Activated naive CD4-positive, alpha-beta T cell treated with anti-CD3 and anti-CD28 coated beads for 36 hours (primary cell): Measurements from ENCODE around the gene TRIM71. TPM values are rescaled to one million over a fixed set of nuclear protein-coding genes. Genes with fewer than 3 reads are reported as not detected.
"Not testable (repeated sequence)": the region's sequence is repeated elsewhere in the genome, so short reads cannot be mapped to it uniquely, and the experiment has no call there.

Experiments used
- CTCF ChIA-PET: fragments of 350-600 bp; sonication (Branson Sonifier 250); formaldehyde crosslinking; loops from one replicate; lab custom pipeline; 2021; ENCODE audit warnings: antibody characterized with exemption; lab: Charles Lee
- DNase-seq: peaks from one replicate; pipeline ENCODE4 v3.0.0-alpha.2; 2020
- H3K27ac Mint-ChIP-seq: one replicate; pipeline ENCODE4 v1.8.0; 2021; ENCODE audit warnings: mild to moderate bottlenecking, mixed read lengths
- H3K27me3 Mint-ChIP-seq: one replicate; pipeline ENCODE4 v1.8.0; 2021; ENCODE audit warnings: low read depth, mixed read lengths
- H3K36me3 Mint-ChIP-seq: one replicate; pipeline ENCODE4 v1.8.0; 2021; ENCODE audit warnings: low read depth, mixed read lengths
- H3K4me1 Mint-ChIP-seq: one replicate; pipeline ENCODE4 v1.8.0; 2021; ENCODE audit warnings: low read depth, mixed read lengths
- H3K4me3 Mint-ChIP-seq: one replicate; pipeline ENCODE4 v1.8.0; 2021; ENCODE audit warnings: mild to moderate bottlenecking, moderate library complexity, mixed read lengths
- H3K9me3 Mint-ChIP-seq: one replicate; pipeline ENCODE4 v1.8.0; 2021; ENCODE audit warnings: mixed read lengths
- intact Hi-C: fragments of 100-400 bp; cut with micrococcal nuclease; formaldehyde crosslinking; loops from one replicate; pipeline ENCODE4 v1.15.1; 2023
- total RNA-seq, 2 experiments: library from RNA; stranded (reverse); gene quantifications; one replicate each; pipeline ENCODE4 v1.2.3, GENCODE V29; 2021

The TRIM71 gene
- under 1 TPM; 0.02 to 0.07 TPM for total RNA-seq

DNA sequence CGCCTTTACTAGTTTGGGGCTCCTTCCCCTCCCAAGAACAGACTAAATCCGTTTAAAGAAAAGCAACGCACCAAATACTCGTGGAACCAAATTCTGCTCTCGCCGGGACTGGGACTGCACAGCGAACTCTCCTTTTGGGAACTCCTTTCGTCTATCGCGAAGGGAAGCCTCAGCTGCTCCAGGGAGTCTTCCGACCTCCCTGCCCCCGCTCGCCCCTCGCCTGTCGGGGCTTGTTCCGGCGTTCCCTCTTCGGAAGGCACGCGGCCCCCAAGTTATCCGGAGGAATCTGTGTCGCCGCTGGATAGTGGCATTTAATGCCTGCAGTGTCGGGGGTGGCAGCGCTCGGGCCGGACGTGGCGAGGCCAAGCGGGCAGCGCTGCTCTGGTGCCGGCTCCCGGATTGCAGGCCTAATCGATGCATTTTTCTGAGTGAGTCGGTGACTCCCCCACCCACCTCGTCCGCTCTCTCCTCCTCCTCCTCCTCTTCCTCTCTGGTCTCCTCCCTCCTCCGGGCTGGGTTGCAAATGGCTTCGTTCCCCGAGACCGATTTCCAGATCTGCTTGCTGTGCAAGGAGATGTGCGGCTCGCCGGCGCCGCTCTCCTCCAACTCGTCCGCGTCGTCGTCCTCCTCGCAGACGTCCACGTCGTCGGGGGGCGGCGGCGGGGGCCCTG lies at the start of gene TRIM71:
Gene TRIM71 (plus strand): TSS at position 440 of the 671 bp plus-strand sequence. CDS start 84 bp downstream, at position 524.
- intact Hi-C loops, result loop anchor here (1.0 kb wide), 1 partner anchor 36 kb away; no protein-coding TSS in a partner anchor
- Mint-ChIP-seq H3K4me1 (peaks cover 27% of the 10 kb centered on the region), H3K36me3 (no peaks in the 10 kb centered on the region), H3K9me3 (no peaks in the 10 kb centered on the region), H3K4me3 (peak within 1 kb of the TSS; percentile 69), H3K27me3 (peaks cover 55% of the 10 kb centered on the region), H3K27ac (no peak within 1 kb of the TSS)
- CTCF ChIA-PET, result no interaction called here
- DNase-seq, result peak; percentile 46

DNA sequence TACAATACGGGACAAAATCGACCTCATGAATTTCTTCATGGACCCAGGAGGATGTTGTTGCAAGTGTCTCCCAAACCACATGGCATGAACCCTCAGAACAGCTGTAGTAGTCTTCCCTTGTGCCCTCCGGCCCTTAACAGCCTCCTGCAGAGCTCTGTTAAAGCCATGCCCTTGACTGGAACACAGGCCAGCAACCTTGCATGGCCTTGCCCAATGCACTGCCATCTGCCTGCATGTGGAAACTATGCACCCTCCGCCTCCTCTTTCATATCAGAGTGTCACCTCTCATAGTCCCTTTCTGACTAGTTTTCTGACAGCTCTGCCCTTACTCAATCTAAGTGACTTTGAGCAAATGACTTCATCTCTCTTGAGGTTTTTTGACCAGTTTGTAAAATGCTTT lies 39.4 kb upstream of the TRIM71 start:
- CTCF ChIA-PET, result interaction anchor here (0.9 to 1.2 kb wide), 2 partner anchors 16 to 155 kb away, joined by 3 to 4 read pairs; no protein-coding TSS in a partner anchor
- peaks cover 18% of the 10 kb centered on the region for H3K27me3 Mint-ChIP-seq
- intact Hi-C loops, result no loop called here
- peaks cover 6% of the 10 kb centered on the region for H3K36me3 Mint-ChIP-seq
- peaks cover 2% of the 10 kb centered on the region for H3K4me1 Mint-ChIP-seq
- DNase-seq, result peak; percentile 35
- no peak overlapping the region for H3K4me3 Mint-ChIP-seq
- no peaks in the 10 kb centered on the region for H3K9me3 Mint-ChIP-seq
- no peak overlapping the region for H3K27ac Mint-ChIP-seq

DNA sequence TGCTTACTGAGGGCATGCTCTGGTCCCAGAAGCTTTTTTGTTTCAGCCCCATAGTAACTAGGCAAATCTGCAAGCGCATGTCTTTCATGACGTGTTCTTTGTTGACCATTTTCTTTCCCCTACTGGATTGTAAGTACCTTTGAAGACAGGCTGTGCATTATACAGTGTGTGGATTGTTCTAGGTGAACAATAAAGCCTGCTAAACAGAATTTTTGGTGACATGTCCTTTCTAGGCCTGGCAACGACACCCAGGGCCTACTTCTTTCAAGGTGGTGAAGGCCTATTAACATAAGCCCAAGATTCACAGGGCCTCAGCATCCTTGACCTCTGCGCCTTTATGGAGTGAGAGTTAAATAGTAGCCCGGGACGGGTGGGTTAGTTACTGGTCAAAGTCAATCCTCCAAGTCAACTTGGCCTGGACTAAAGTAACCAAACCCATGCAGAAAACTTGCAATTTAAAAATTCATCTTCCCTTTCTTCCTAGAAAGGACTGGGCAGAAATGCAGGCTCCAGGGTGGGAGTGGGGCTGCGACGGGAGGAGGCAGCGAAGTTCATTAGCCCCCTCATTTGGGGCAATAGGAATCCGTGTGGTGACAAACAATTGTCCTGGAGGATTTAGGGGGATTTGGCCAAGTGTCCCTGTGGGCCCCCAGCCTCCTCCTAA lies 37.6 kb upstream of the TRIM71 start:
- DNase-seq, result no peak
- intact Hi-C loops, result loop anchor here (5.0 kb wide), 2 partner anchors 102 to 603 kb away; no protein-coding TSS in a partner anchor
- H3K4me1 Mint-ChIP-seq, result peaks cover 2% of the 10 kb centered on the region

DNA sequence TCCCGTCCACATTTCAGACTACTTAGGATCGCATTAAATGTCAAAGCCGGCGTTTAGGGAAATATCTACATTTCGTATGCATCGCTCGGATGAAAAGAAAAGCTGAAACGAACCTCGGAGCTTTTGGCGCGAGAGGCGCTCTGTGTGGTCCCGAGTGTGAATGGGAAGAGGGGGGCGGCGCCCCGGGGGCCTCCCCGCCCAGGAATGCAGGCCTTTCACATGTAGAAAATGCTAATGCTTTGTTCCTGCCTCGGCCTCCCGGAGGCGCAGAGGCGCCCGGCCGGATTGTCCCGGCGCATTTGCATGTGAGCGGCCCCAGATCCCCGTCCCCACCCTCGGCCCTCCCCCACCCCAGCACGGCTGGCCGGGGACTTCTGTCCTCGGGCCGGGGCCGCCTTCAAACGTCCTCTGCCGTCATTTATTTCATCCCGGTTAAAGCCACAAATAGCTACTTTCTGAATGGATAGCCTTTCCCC lies 37.0 kb upstream of the TRIM71 start:
- Mint-ChIP-seq H3K36me3 (no peaks in the 10 kb centered on the region), H3K4me1 (peaks cover 2% of the 10 kb centered on the region), H3K27me3 (peaks cover 18% of the 10 kb centered on the region), H3K9me3 (no peaks in the 10 kb centered on the region), H3K4me3 (peak overlapping the region; percentile 77), H3K27ac (no peak overlapping the region)
- intact Hi-C loops, result loop anchor here (1.0 to 5.0 kb wide), 8 partner anchors 37 to 603 kb away; partner anchors contain the start of genes CNOT10 and TRIM71
- CTCF ChIA-PET, result interaction anchor here (0.7 to 1.2 kb wide), 8 partner anchors 12 to 271 kb away, joined by 3 to 4 read pairs (median 4); no protein-coding TSS in a partner anchor
- peak; percentile 25 for DNase-seq

More for the DNA sequence above, 37.6 kb upstream of the TRIM71 start:
- H3K9me3 Mint-ChIP-seq, result no peaks in the 10 kb centered on the region
- no peak overlapping the region for H3K27ac Mint-ChIP-seq
- H3K36me3 Mint-ChIP-seq, result no peaks in the 10 kb centered on the region
- peaks cover 18% of the 10 kb centered on the region for H3K27me3 Mint-ChIP-seq
- peak overlapping the region; percentile 77 for H3K4me3 Mint-ChIP-seq
- CTCF ChIA-PET, result interaction anchor here (0.7 to 1.2 kb wide), 9 partner anchors 12 to 271 kb away, joined by 3 to 4 read pairs (median 3); no protein-coding TSS in a partner anchor

DNA sequence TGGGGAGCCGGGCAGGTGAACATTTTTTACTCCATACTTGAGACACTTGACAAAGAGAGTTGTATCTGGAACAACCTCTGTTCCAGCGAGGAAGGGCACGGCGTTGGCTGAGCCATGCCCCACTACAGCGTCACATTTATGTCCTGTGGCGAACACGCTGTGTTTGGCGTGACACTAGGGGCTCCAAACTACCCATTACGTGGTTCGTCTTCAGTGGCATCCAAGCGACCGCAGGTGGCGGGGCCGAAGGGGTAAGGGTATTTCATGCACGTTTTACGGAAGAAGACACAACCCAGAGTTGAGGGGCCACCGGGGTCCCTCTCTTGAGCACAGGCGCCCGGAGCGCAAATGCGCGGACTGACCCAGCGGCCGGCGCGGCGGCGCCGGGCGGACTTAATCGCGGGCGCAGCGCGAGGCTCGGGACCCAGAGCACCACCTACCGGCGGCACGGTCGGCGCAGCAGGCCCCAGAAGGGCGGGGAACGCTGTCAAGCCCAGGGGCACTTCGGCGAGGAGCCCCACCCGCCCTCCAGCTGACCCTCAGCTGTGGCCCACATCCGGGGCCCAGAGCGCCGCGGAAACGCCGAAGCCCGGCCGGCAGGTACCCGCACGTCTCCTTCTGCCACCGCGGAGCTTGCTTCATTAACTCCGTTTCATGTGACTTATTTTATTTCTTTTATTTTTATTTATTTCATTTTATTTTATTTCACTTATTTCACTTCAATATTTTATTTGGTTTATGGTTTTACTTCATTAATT lies 36.4 kb upstream of the TRIM71 start:
- Mint-ChIP-seq H3K4me3 (peak overlapping the region; percentile 77), H3K27me3 (peaks cover 18% of the 10 kb centered on the region), H3K4me1 (peaks cover 2% of the 10 kb centered on the region), H3K27ac (no peak overlapping the region), H3K9me3 (no peaks in the 10 kb centered on the region), H3K36me3 (no peaks in the 10 kb centered on the region)
- intact Hi-C loops, result loop anchor here (1.0 to 5.0 kb wide), 8 partner anchors 36 to 604 kb away; partner anchors contain the start of genes CNOT10 and TRIM71
- CTCF ChIA-PET, result interaction anchor here (0.7 to 1.6 kb wide), 12 partner anchors 8 to 272 kb away, joined by 3 to 5 read pairs (median 4); no protein-coding TSS in a partner anchor
- DNase-seq, result peak; percentile 74

DNA sequence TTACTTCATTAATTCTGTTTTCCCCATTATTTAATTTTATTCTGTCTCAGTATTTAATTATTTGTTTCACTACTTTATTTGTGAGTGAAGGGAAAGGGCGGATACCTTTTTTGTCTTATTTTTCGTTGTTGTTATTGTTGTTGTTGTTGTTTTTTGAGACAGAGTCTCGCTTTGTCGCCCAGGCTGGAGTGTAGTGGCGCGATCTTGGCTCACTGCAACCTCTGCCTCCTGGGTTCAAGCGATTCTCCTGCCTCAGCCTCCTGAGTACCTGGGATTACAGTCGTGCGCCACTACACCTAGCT lies 35.9 kb upstream of the TRIM71 start:
- H3K27me3 Mint-ChIP-seq, result peaks cover 18% of the 10 kb centered on the region
- not testable (repeated sequence) for DNase-seq, H3K9me3 Mint-ChIP-seq, H3K27ac Mint-ChIP-seq, H3K36me3 Mint-ChIP-seq, H3K4me1 Mint-ChIP-seq
- H3K4me3 Mint-ChIP-seq, result peak overlapping the region; percentile 12
- CTCF ChIA-PET, result interaction anchor here (0.6 to 1.6 kb wide), 5 partner anchors 9 to 125 kb away, joined by 3 to 5 read pairs (median 4); no protein-coding TSS in a partner anchor
- intact Hi-C loops, result loop anchor here (1.0 to 5.0 kb wide), 8 partner anchors 35 to 605 kb away; partner anchors contain the start of genes CNOT10 and TRIM71

DNA sequence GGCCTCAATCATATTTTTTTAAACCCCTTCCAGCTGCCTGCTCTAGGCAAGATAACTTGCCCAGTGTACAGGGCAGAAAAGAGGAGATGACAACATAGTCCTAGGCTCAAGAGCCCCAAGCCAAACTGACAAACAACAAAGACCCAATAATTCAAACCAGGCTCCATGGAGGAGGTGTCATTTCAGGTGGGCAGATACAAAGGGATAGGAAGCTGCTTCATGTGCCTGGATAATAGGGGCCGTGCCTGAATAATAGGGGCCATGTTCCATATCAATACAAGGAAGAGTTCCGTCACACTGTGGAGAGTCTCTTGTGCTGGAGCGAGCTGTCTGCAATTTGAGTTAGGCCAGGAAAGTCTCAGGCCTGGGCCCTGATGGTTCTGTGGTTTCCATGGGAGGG lies 35.4 kb upstream of the TRIM71 start:
- intact Hi-C loops, result loop anchor here (5.0 kb wide), 2 partner anchors 100 to 605 kb away; no protein-coding TSS in a partner anchor
- H3K9me3 Mint-ChIP-seq, result no peaks in the 10 kb centered on the region
- CTCF ChIA-PET, result interaction anchor here (0.6 to 1.6 kb wide), 6 partner anchors 9 to 619 kb away, joined by 3 to 5 read pairs (median 4); no protein-coding TSS in a partner anchor
- H3K36me3 Mint-ChIP-seq, result no peaks in the 10 kb centered on the region
- peaks cover 18% of the 10 kb centered on the region for H3K27me3 Mint-ChIP-seq
- H3K4me1 Mint-ChIP-seq, result peaks cover 2% of the 10 kb centered on the region
- DNase-seq, result no peak
- H3K27ac Mint-ChIP-seq, result no peak overlapping the region
- peak overlapping the region; percentile 12 for H3K4me3 Mint-ChIP-seq

DNA sequence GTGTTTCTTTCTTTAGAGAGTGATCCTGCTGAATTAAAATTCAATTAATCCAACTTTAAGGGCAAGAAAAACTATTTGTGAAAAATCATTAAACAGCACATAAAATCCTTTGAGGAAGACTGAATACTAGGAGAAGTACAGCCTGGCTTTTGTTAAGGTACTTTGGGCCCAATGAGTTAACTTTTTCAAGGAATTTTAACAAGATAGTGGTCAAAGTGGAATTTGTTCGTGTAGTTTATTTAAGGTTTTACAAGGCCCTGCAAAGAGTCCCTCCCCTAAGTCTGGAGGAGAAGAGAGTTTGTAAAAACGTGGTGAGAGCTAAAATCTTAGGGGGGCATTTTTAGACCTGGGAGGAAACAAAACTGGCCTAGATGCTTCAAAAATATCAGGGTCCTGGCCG lies 26.0 kb upstream of the TRIM71 start:
- H3K9me3 Mint-ChIP-seq, result no peaks in the 10 kb centered on the region
- H3K27me3 Mint-ChIP-seq, result peaks cover 2% of the 10 kb centered on the region
- H3K27ac Mint-ChIP-seq, result no peak overlapping the region
- no peak overlapping the region for H3K4me3 Mint-ChIP-seq
- CTCF ChIA-PET, result interaction anchor here (0.8 kb wide), 1 partner anchor 10 kb away, joined by 3 read pairs; no protein-coding TSS in a partner anchor
- no peaks in the 10 kb centered on the region for H3K36me3 Mint-ChIP-seq
- DNase-seq, result no peak
- intact Hi-C loops, result no loop called here
- H3K4me1 Mint-ChIP-seq, result no peaks in the 10 kb centered on the region

DNA sequence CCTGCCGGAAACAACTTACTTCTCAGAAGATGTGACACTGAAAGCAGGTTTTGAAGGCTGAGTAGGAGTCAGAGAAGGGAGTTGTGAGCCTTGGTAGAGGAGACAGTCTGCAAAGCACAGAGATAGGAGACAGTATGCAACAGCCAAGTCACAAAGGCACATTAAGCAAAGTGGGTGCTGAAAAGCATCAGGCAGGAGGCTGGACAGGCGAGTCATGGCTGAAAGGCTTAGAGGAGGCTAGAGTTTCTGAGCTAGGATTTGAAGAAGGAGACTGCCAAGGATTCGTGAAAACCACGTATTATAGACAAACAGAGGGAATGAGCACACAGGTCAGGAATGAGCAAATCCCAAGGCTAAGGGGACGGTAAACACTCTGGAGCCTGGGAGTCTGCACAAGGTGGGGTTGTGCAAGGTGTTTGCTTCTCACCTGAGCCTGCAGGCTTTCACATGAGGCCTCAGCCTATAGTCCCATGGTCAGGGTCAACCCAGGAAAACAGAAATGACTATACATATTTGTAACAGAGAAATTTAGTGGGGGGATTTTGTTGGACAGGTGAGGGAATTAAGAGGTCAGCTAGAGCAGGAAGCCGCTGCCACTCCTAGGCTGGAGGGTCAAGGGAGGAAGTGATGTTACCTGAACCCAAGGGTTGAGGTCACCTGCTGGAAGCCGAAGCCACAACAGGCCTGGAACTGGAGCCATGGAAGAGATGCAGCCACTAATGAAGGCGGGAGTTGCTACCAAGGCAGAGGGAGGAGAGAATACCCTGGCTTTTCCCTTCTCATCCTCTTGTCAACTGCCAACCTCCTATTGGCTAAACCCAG lies 23.1 kb upstream of the TRIM71 start:
- intact Hi-C loops, result no loop called here
- Mint-ChIP-seq H3K9me3 (no peaks in the 10 kb centered on the region), H3K4me3 (no peak overlapping the region), H3K27me3 (peaks cover 2% of the 10 kb centered on the region), H3K36me3 (no peaks in the 10 kb centered on the region), H3K4me1 (no peaks in the 10 kb centered on the region), H3K27ac (no peak overlapping the region)
- CTCF ChIA-PET, result interaction anchor here (1.1 kb wide), 1 partner anchor 16 kb away, joined by 3 read pairs; no protein-coding TSS in a partner anchor
- no peak for DNase-seq

DNA sequence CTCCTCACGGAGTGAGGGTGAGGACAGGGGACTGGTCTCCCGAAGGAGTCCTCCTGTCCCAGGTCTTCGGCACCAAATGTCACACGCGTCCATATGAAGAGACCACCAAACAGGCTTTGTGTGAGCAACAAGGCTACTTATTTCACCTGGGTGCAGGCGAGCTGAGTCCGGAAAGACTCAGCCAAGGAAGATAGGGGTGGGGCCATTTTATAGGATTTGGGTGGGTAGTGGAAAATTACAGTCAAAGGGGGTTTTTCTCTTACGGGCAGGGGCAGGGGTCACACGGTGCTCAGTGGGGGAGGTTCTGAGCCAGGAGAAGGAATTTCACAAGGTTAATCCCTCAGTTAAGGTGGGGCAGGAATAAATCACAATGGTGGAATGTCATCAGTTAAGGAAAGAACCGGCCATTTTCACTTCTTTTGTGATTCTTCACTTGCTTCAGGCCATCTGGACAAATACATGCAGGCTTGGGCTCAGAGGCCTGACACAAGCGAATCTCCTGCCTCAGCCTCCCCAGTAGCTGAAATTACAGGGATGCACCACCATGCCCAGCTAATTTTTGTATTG lies 21.3 kb upstream of the TRIM71 start:
- H3K36me3 Mint-ChIP-seq, result not testable (repeated sequence)

DNA sequence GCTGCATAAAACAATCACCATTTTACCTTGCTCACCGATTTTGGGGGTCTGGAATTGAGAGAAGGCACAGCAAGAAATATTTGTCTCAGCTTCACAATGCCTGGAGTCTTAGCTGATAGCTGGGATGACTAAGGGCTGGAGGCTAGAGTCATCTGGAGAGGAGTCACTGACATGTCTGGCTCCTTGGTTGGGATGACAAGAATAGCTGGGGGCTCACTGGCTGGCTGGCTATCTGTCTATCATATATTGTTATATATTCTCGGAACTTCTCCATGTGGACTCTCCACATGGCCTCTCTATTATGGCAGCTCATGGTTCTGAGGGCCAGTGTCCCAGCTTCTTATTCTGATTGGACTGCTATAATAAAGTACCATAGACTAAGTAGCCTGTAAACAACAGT lies 20.0 kb upstream of the TRIM71 start:
- DNase-seq, result no peak
- Mint-ChIP-seq H3K27ac (no peak overlapping the region), H3K9me3 (no peaks in the 10 kb centered on the region), H3K27me3 (no peaks in the 10 kb centered on the region), H3K36me3 (no peaks in the 10 kb centered on the region), H3K4me1 (no peaks in the 10 kb centered on the region), H3K4me3 (no peak overlapping the region)
- CTCF ChIA-PET, result no interaction called here
- intact Hi-C loops, result no loop called here

More for the DNA sequence above, 21.3 kb upstream of the TRIM71 start:
- H3K27ac Mint-ChIP-seq, DNase-seq, CTCF ChIA-PET, H3K9me3 Mint-ChIP-seq, H3K4me1 Mint-ChIP-seq, H3K4me3 Mint-ChIP-seq, H3K27me3 Mint-ChIP-seq: not testable (repeated sequence)
- intact Hi-C loops, result loop anchor here (1.0 kb wide), 1 partner anchor 19 kb away; no protein-coding TSS in a partner anchor
